Gastrocnemius medialis (tissue), 4 donors: ENCODE data around the gene CLDN16. TPM values are rescaled to one million over a fixed set of nuclear protein-coding genes. Genes with fewer than 3 reads are reported as not detected.

Experiments used
- ATAC-seq, 2 donors: fragments of 150-250 bp; one replicate each; pipeline ENCODE4 v1.9.1; 2016
- DNase-seq, 2 donors: peaks; one replicate each; pipeline ENCODE4 v3.0.0-alpha.2; 2019
- H3K27ac ChIP-seq, 4 donors: fragments of 200-600 bp; sonication (generic); 1 replicate in 1 of 4; 2 replicates in 3 of 4; pipeline ENCODE4 v1.5.1; 2016 to 2018; ENCODE audit warnings: mild to moderate bottlenecking in 2 of 4, moderate library complexity in 1 of 4
- H3K27me3 ChIP-seq, 3 donors: fragments of 200-600 bp; sonication (generic) in 2 of 3; 1 replicate in 1 of 3; 2 replicates in 2 of 3; pipeline versions ENCODE4 v1.5.1 to v1.6.0; 2016 to 2019; ENCODE audit warnings: mild to moderate bottlenecking in 1 of 3, moderate library complexity in 1 of 3
- H3K36me3 ChIP-seq, 2 donors: fragments of 200-600 bp; sonication (generic) in 1 of 2; one replicate each; pipeline ENCODE4 v1.5.1; 2017 to 2018
- H3K4me1 ChIP-seq, 2 donors: fragments of 200-600 bp; sonication (generic) in 1 of 2; one replicate each; pipeline ENCODE4 v1.5.1; 2016 to 2017; ENCODE audit warnings: mild to moderate bottlenecking in 2 of 2
- H3K4me3 ChIP-seq, 4 donors: fragments of 200-600 bp; sonication (generic) in 3 of 4; 1 replicate in 1 of 4; 2 replicates in 3 of 4; pipeline ENCODE4 v1.5.1; 2016 to 2019; ENCODE audit warnings: mild to moderate bottlenecking in 2 of 4
- H3K9me3 ChIP-seq, 3 donors: fragments of 200-600 bp; sonication (generic) in 2 of 3; 1 replicate in 1 of 3; 2 replicates in 2 of 3; pipeline ENCODE4 v1.5.1; 2016 to 2019
- POLR2A ChIP-seq, 2 donors: fragments of 450-650 bp; IDR thresholded peaks; one replicate each; pipeline ENCODE4 v1.6.1; 2017; ENCODE audit warnings: antibody characterized with exemption in 2 of 2, mild to moderate bottlenecking in 2 of 2, moderate library complexity in 2 of 2
- in situ Hi-C, 4 donors: fragments of 200-750 bp; cut with MboI; loops; one replicate each; pipeline versions ENCODE4 v1.15.0 to v1.8.0; 2017; ENCODE audit warnings: low sequenced_read_pairs in 4 of 4
- intact Hi-C: fragments of 100-400 bp; cut with DNase I; formaldehyde crosslinking; loops from one replicate; pipeline ENCODE4 v1.15.1; 2023; ENCODE audit warnings: low total_unique reads
- total RNA-seq, 4 donors: library from RNA; depleted of rRNA; stranded (reverse); fragments of >200 nt; gene quantifications; one replicate each; pipeline versions ENCODE4 v1.1.0 to v1.2.3, GENCODE V29; 2016
- TF ChIP-seq, protein P1 (sequence below), 5 experiments: fragments of 450-650 bp in 3 of 5; fragments of 200-600 bp in 2 of 5; sonication (generic) in 2 of 5; IDR thresholded peaks in 4 of 5; conservative IDR thresholded peaks in 1 of 5; 1 replicate in 4 of 5; 2 replicates in 1 of 5; pipeline ENCODE4 v1.5.1; 2016 to 2019; ENCODE audit warnings: antibody characterized with exemption in 5 of 5, mild to moderate bottlenecking in 3 of 5, moderate library complexity in 3 of 5

CLDN16 gene
- total RNA-seq, 4 donors from 2014 or later, result not detected

DNA sequence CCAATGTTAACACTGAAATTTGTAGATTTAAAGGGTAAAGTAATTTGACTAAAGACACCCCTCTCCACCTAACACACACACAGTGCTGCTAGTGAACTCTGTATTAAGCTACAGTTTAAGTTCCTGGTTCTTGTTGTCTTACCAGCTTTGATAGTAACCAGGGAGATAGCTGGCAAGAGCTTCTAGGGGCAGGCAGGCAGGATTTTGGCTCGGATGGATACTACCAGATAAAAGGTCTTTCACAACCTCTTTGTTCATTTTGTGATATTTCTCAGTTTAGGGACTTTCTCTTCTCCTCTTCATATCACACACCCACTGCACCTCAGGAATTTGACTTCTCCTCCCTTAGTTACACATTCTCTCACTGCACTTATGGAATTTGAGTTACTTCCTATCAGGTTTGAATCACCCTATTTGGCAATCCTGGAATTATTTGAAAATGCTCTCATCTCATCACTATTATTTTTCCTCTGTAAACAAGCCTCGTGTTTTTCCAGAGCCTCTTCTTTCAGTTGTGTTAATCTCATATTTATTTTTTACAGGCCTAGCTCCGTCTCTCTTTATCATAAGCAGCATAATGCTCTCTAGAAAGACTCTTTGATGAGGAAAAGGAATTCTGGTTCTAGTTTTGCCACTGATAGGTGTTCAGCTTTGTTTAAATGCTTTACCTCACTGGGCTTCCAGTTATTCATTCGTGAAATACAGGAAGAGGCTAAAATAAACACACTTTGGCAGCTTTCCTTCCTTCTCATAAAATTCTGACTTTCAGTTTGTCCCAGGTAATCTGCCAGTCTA is 42.7 kb upstream of the CLDN16 start:
- H3K9me3 ChIP-seq, result no peaks in the 10 kb centered on the region
- TF ChIP-seq, protein P1, sequence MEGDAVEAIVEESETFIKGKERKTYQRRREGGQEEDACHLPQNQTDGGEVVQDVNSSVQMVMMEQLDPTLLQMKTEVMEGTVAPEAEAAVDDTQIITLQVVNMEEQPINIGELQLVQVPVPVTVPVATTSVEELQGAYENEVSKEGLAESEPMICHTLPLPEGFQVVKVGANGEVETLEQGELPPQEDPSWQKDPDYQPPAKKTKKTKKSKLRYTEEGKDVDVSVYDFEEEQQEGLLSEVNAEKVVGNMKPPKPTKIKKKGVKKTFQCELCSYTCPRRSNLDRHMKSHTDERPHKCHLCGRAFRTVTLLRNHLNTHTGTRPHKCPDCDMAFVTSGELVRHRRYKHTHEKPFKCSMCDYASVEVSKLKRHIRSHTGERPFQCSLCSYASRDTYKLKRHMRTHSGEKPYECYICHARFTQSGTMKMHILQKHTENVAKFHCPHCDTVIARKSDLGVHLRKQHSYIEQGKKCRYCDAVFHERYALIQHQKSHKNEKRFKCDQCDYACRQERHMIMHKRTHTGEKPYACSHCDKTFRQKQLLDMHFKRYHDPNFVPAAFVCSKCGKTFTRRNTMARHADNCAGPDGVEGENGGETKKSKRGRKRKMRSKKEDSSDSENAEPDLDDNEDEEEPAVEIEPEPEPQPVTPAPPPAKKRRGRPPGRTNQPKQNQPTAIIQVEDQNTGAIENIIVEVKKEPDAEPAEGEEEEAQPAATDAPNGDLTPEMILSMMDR (IDR thresholded peaks at IDR 0.05 in 4 of 5, conservative IDR thresholded peaks at IDR 0.05 in 1 of 5), result no peak
- no peak for TF ChIP-seq POLR2A (IDR thresholded peaks at IDR 0.05)
- H3K36me3 ChIP-seq, result no peaks in the 10 kb centered on the region
- ATAC-seq, result no peak
- DNase-seq, result no peak
- H3K4me1 ChIP-seq, result no peaks in the 10 kb centered on the region
- in situ Hi-C loops, result no loop called here
- intact Hi-C loops, result no loop called here
- H3K4me3 ChIP-seq, result no peak overlapping the region
- H3K27me3 ChIP-seq, result no peaks in the 10 kb centered on the region
- H3K27ac ChIP-seq, result no peak overlapping the region

- no peak overlapping the region for H3K27ac ChIP-seq
- TF ChIP-seq, protein P1 (IDR thresholded peaks at IDR 0.05 in 4 of 5, conservative IDR thresholded peaks at IDR 0.05 in 1 of 5), result no peak
- TF ChIP-seq POLR2A (IDR thresholded peaks at IDR 0.05), result no peak
- no peak overlapping the region for H3K4me3 ChIP-seq
- no peaks in the 10 kb centered on the region for H3K27me3 ChIP-seq
- H3K36me3 ChIP-seq, result no peaks in the 10 kb centered on the region
- DNase-seq, result no peak
- no peak for ATAC-seq
- in situ Hi-C loops, result no loop called here
- intact Hi-C loops, result no loop called here
- H3K4me1 ChIP-seq, result no peaks in the 10 kb centered on the region
- H3K9me3 ChIP-seq, result no peaks in the 10 kb centered on the region
Measured at GRCh38 chr3:190345878-190346277, 42.1 kb upstream of the CLDN16 start.

DNA sequence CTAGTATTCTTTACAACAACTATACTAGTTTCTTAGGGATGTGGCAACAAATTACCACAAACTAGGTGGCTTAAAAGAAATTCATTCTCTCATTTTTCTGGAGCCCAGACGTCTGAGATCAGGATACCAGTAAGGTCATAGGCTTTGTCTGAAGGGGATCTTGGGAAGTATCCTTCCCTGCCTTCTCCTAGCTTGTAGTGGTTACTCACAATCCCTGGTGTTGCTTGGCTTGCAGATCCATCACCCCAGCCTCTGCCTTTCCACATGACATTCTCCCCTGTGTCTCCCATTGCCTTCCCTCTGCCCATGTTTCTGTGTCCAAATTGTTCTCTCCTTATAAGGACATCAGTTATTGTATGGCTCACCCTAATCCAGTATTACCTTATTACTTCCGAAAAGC is 41.4 kb upstream of the CLDN16 start:
- ATAC-seq (no peak), DNase-seq (no peak)
- Histone ChIP-seq H3K27me3 (no peaks in the 10 kb centered on the region), H3K4me3 (no peak overlapping the region), H3K27ac (no peak overlapping the region), H3K9me3 (no peaks in the 10 kb centered on the region), H3K4me1 (no peaks in the 10 kb centered on the region), H3K36me3 (no peaks in the 10 kb centered on the region)
- no peak for TF ChIP-seq POLR2A (IDR thresholded peaks at IDR 0.05)
- TF ChIP-seq, protein P1 (IDR thresholded peaks at IDR 0.05 in 4 of 5, conservative IDR thresholded peaks at IDR 0.05 in 1 of 5), result no peak
- in situ Hi-C loops, result no loop called here
- intact Hi-C loops, result no loop called here

DNA sequence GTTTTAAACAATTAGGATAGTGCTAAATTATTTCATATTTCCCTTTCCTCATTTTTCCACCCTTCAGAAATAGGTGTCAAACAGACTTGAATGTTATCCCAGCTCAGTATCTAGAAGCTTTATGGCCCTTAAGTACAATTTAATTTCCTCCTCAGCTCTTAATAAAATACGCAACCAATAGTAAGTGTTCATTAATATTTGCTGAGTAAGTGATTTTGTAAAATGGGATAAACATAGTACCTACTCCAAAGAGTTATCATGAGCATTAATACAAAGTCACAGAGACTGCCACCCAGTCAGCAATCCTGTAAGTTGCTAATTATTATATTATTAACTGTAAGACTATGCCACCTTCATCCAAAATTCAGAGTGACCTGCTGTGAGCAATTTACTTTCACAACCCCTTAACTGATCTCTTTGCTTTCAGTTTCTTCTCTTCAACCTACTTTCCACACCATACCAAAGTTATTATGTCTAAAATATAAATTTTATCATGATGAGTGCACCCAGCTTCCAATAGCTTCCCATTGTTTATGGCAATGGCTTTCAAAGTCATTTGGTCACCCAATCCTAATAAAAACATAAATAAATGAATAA is 35.0 kb upstream of the CLDN16 start:
- no peak overlapping the region for H3K4me3 ChIP-seq
- H3K27me3 ChIP-seq, result no peaks in the 10 kb centered on the region
- no peaks in the 10 kb centered on the region for H3K36me3 ChIP-seq
- intact Hi-C loops, result no loop called here
- in situ Hi-C loops, result no loop called here
- H3K27ac ChIP-seq, result no peak overlapping the region
- no peak for DNase-seq
- H3K9me3 ChIP-seq, result no peaks in the 10 kb centered on the region
- ATAC-seq, result no peak
- H3K4me1 ChIP-seq, result no peaks in the 10 kb centered on the region
- TF ChIP-seq, protein P1 (IDR thresholded peaks at IDR 0.05 in 4 of 5, conservative IDR thresholded peaks at IDR 0.05 in 1 of 5), result no peak
- no peak for TF ChIP-seq POLR2A (IDR thresholded peaks at IDR 0.05)
